ENCODE data around the gene MYCBPAP.

GRCh38 chr17:50571681-50572080, 63.4 kb downstream of the MYCBPAP start:
- TF ChIP-seq CTCF (IDR thresholded peaks at IDR 0.05) = no peak
- TF ChIP-seq POLR2A (IDR thresholded peaks at IDR 0.05) = no peak

Data from lower leg skin (tissue), 3 donors.